Suprapubic skin (tissue), 4 donors: Measurements from ENCODE around the gene PKM. TPM values are rescaled to one million over a fixed set of nuclear protein-coding genes. Genes with fewer than 3 reads are reported as not detected.

Experiments used
- DNase-seq, 2 donors: peaks; one replicate each; pipeline ENCODE4 v3.0.0-alpha.2; 2019; ENCODE audit warnings: low spot score in 2 of 2
- H3K27ac ChIP-seq: fragments of 200-600 bp; sonication (generic); one replicate; pipeline ENCODE4 v1.5.1; 2019
- H3K27me3 ChIP-seq: fragments of 200-600 bp; sonication (generic); one replicate; pipeline ENCODE4 v1.5.1; 2019
- H3K36me3 ChIP-seq: fragments of 200-600 bp; sonication (generic); one replicate; pipeline ENCODE4 v1.5.1; 2019
- H3K4me1 ChIP-seq: fragments of 200-600 bp; sonication (generic); one replicate; pipeline ENCODE4 v1.5.1; 2019
- H3K4me3 ChIP-seq: fragments of 200-600 bp; sonication (generic); one replicate; pipeline ENCODE4 v1.5.1; 2019; ENCODE audit warnings: mild to moderate bottlenecking
- H3K9me3 ChIP-seq: fragments of 200-600 bp; sonication (generic); one replicate; pipeline ENCODE4 v1.5.1; 2019
- CTCF ChIP-seq, 2 donors: fragments of 200-600 bp in 1 of 2; fragments of 450-650 bp in 1 of 2; sonication (generic) in 1 of 2; IDR thresholded peaks; one replicate each; pipeline ENCODE4 v1.5.1; 2016 to 2019; ENCODE audit warnings: antibody characterized with exemption in 2 of 2, mild to moderate bottlenecking in 1 of 2, moderate library complexity in 1 of 2
- EP300 ChIP-seq: sonication (generic); formaldehyde crosslinking; IDR thresholded peaks from one replicate; pipeline ENCODE4 v1.6.1; 2017; ENCODE audit warnings: antibody characterized with exemption
- POLR2A ChIP-seq, 2 donors: fragments of 450-650 bp; IDR thresholded peaks; one replicate each; pipeline ENCODE4 v1.6.1; 2017; ENCODE audit warnings: antibody characterized with exemption in 2 of 2, mild to moderate bottlenecking in 2 of 2, moderate library complexity in 2 of 2
- POLR2AphosphoS5 ChIP-seq, 3 donors: sonication (generic); formaldehyde crosslinking; IDR thresholded peaks; one replicate each; pipeline ENCODE4 v1.6.1; 2017; ENCODE audit warnings: antibody characterized with exemption in 3 of 3
- WGBS: methylation state at CpG from one replicate; pipeline ENCODE4 v1.1.5; 2018; 5-methylcytosine and 5-hydroxymethylcytosine counted together
- total RNA-seq, 4 donors: library from RNA; depleted of rRNA; stranded (reverse); fragments of >200 nt; gene quantifications; one replicate each; pipeline ENCODE4 v1.1.0, GENCODE V29; 2016

The PKM gene
- total RNA-seq, 4 donors from 2014 or later, result 294 to 522 (median 411) TPM

GRCh38 chr15:72239652-72240051 is 8.7 kb upstream of the PKM start:
- Histone ChIP-seq H3K9me3 (no peaks in the 10 kb centered on the region), H3K4me3 (no peak overlapping the region), H3K27me3 (no peaks in the 10 kb centered on the region), H3K36me3 (peaks cover 55% of the 10 kb centered on the region), H3K27ac (no peak overlapping the region), H3K4me1 (peaks cover 19% of the 10 kb centered on the region)
- TF ChIP-seq CTCF (IDR thresholded peaks at IDR 0.05) (no peak), POLR2AphosphoS5 (IDR thresholded peaks at IDR 0.05) (no peak), EP300 (no peak), POLR2A (IDR thresholded peaks at IDR 0.05) (no peak)
- DNase-seq, result no peak

DNA sequence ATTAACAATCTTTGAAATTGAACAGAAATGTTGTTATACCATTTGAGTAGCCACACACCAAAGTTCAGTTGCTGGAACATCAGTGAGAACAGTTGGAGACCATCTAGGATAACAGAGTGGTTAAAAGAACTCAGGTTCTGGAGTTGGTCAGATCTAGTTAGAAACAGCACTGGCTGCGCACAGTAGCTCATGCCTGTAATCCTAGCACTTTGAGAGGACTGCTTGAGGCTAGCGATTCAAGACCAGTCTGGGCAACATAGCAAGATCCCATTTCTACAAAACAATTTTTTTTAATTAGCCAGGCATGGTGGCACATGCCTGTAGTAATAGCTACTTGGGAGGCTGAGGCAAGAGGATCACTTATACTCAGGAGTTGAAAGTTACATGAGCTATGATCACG is 7.6 kb upstream of the PKM start:
- 98% methylated on average over 3 of the region's 3 CpGs for WGBS
- TF ChIP-seq EP300, result no peak
- TF ChIP-seq POLR2AphosphoS5 (IDR thresholded peaks at IDR 0.05), result no peak
- TF ChIP-seq CTCF (IDR thresholded peaks at IDR 0.05), result no peak
- no peak for TF ChIP-seq POLR2A (IDR thresholded peaks at IDR 0.05)
- H3K9me3 ChIP-seq, result no peaks in the 10 kb centered on the region
- DNase-seq, result no peak
- peaks cover 19% of the 10 kb centered on the region for H3K4me1 ChIP-seq
- H3K36me3 ChIP-seq, result peaks cover 44% of the 10 kb centered on the region
- H3K4me3 ChIP-seq, result no peak overlapping the region
- no peak overlapping the region for H3K27ac ChIP-seq
- H3K27me3 ChIP-seq, result no peaks in the 10 kb centered on the region

- Histone ChIP-seq H3K36me3 (peaks cover 38% of the 10 kb centered on the region), H3K9me3 (no peaks in the 10 kb centered on the region), H3K4me1 (peaks cover 24% of the 10 kb centered on the region), H3K4me3 (no peak overlapping the region), H3K27me3 (no peaks in the 10 kb centered on the region), H3K27ac (peak overlapping the region; percentile 83)
- TF ChIP-seq POLR2A (IDR thresholded peaks at IDR 0.05), result no peak
- TF ChIP-seq POLR2AphosphoS5 (IDR thresholded peaks at IDR 0.05), result no peak
- no peak for TF ChIP-seq EP300
- TF ChIP-seq CTCF (IDR thresholded peaks at IDR 0.05), result no peak
- 75% methylated on average over 1 of the region's 1 CpG for WGBS
- DNase-seq, result no peak
These were observed 6.8 kb upstream of the PKM start for GRCh38 chr15:72237853-72238224.

DNA sequence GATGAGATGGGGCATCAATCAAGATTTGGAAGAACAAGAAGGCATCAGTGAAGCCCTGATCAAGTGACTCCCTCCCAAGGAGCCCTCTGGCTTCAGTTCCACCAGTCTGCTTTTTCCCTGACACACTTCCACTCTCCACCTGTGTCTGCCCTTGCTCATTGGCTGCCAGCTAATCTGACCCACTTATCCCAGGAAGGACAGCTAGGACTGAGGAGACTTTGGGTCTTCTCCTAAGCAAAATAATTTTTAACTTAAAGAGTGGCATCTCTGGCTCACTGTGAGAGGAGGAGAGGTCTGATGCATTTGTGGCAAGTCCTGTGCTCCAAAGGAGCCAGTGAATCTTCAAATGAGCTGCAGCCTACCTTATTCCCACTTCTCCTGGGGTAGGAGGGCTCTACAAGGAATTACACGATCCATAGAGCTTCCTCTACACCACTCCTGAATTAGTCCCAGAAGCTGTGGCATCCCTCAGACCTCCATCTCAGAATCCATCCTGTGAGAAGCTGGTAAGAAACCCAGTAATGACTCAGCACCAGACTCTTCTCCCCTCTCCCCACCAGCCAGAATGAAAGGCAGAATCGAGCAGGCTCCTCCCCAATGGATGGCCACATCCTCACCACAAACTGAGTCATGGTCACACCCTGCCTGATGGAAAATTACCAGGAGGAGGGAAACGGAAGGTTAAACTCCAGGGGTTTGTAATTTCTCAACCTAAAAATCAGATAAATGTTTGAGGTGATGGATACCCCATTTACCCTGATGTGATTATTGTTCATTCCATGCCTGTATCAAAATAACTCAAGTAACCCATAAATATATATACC is 6.3 kb upstream of the PKM start:
- 8% methylated on average over 2 of the region's 3 CpGs for WGBS
- H3K4me1 ChIP-seq, result peaks cover 30% of the 10 kb centered on the region
- peak overlapping the region; percentile 2 for H3K4me3 ChIP-seq
- H3K36me3 ChIP-seq, result peaks cover 32% of the 10 kb centered on the region
- no peaks in the 10 kb centered on the region for H3K27me3 ChIP-seq
- TF ChIP-seq POLR2A (IDR thresholded peaks at IDR 0.05), result no peak
- TF ChIP-seq EP300, result no peak
- peak in 1 of 3 donors; percentile 48 for TF ChIP-seq POLR2AphosphoS5 (IDR thresholded peaks at IDR 0.05)
- TF ChIP-seq CTCF (IDR thresholded peaks at IDR 0.05), result no peak
- peak overlapping the region; percentile 83 for H3K27ac ChIP-seq
- DNase-seq, result peak; percentile 84 to 91
- no peaks in the 10 kb centered on the region for H3K9me3 ChIP-seq

GRCh38 chr15:72236381-72237003 is 5.5 kb upstream of the PKM start:
- Histone ChIP-seq H3K4me3 (no peak overlapping the region), H3K36me3 (peaks cover 25% of the 10 kb centered on the region), H3K27me3 (no peaks in the 10 kb centered on the region), H3K4me1 (peaks cover 37% of the 10 kb centered on the region), H3K9me3 (no peaks in the 10 kb centered on the region), H3K27ac (peak overlapping the region; percentile 83)
- WGBS, result 100% methylated on average over 2 of the region's 2 CpGs
- no peak for DNase-seq
- TF ChIP-seq EP300 (no peak), POLR2A (IDR thresholded peaks at IDR 0.05) (no peak), CTCF (IDR thresholded peaks at IDR 0.05) (no peak), POLR2AphosphoS5 (IDR thresholded peaks at IDR 0.05) (no peak)
